Activated CD4-positive, CD25-positive, alpha-beta regulatory T cell treated with anti-CD3 and anti-CD28 coated beads, Interleukin-2, amount 50 U/mL, for 72 hours (primary cell): ENCODE measurements around the gene MACROD2.

Experiments used
- DNase-seq: peaks from one replicate; pipeline ENCODE4 v3.0.0; 2021

MACROD2 gene

GRCh38 chr20:14284443-14284842 lies 289.1 kb downstream of the MACROD2 start:
- no peak for DNase-seq

- no peak for DNase-seq
Measured at GRCh38 chr20:14288341-14289330, 293.3 kb downstream of the MACROD2 start.

- no peak for DNase-seq
Measured at GRCh38 chr20:14291502-14291901, 296.2 kb downstream of the MACROD2 start.

- no peak for DNase-seq
Measured at GRCh38 chr20:14295238-14295637, 299.9 kb downstream of the MACROD2 start.

GRCh38 chr20:14295770-14296309 lies 300.5 kb downstream of the MACROD2 start:
- DNase-seq = no peak

- DNase-seq = no peak
Measured at GRCh38 chr20:14299831-14300230, 304.5 kb downstream of the MACROD2 start.

- DNase-seq = no peak
Measured at GRCh38 chr20:14303106-14303505, 307.8 kb downstream of the MACROD2 start.

GRCh38 chr20:14303651-14304050 lies 308.3 kb downstream of the MACROD2 start:
- DNase-seq = no peak

GRCh38 chr20:14304472-14304871 lies 309.2 kb downstream of the MACROD2 start:
- DNase-seq = no peak

GRCh38 chr20:14307956-14308355 lies 312.6 kb downstream of the MACROD2 start:
- no peak for DNase-seq

GRCh38 chr20:14310977-14311627 lies 315.8 kb downstream of the MACROD2 start:
- DNase-seq = no peak

GRCh38 chr20:14312001-14312400 lies 316.7 kb downstream of the MACROD2 start:
- no peak for DNase-seq

- DNase-seq = no peak
Measured at GRCh38 chr20:14313341-14314020, 318.2 kb downstream of the MACROD2 start.

GRCh38 chr20:14319704-14320103 lies 324.4 kb downstream of the MACROD2 start:
- no peak for DNase-seq

GRCh38 chr20:14331646-14332045 lies 336.3 kb downstream of the MACROD2 start:
- no peak for DNase-seq

- no peak for DNase-seq
Measured at GRCh38 chr20:14332866-14333265, 337.6 kb downstream of the MACROD2 start.

GRCh38 chr20:14333721-14334120 lies 338.4 kb downstream of the MACROD2 start:
- DNase-seq = no peak

GRCh38 chr20:14334306-14334930 lies 339.1 kb downstream of the MACROD2 start:
- DNase-seq = no peak

GRCh38 chr20:14335052-14335451 lies 339.7 kb downstream of the MACROD2 start:
- no peak for DNase-seq

GRCh38 chr20:14336686-14337085 lies 341.4 kb downstream of the MACROD2 start:
- DNase-seq = no peak

GRCh38 chr20:14337400-14338171 lies 342.3 kb downstream of the MACROD2 start, which contains the start of gene FLRT3:
TSS of gene FLRT3 (minus strand) at chr20:14337612. CDS start at chr20:14327506, 10,106 bp downstream.
- DNase-seq = no peak

- no peak for DNase-seq
Measured at GRCh38 chr20:14341801-14342200, 346.5 kb downstream of the MACROD2 start.
